Endothelial cell (in vitro differentiated cells): ENCODE data around the gene SNTA1. TPM values are rescaled to one million over a fixed set of nuclear protein-coding genes. Genes with fewer than 3 reads are reported as not detected.

ENCODE experiments used
- DNase-seq: peaks from one replicate; pipeline ENCODE4 v3.0.0; 2021; ENCODE audit warnings: low spot score
- H3K27ac Mint-ChIP-seq: one replicate; pipeline ENCODE4 v1.8.0; 2021; ENCODE audit warnings: mixed read lengths, inconsistent platforms; ENCODE audit not compliant: unreplicated experiment
- H3K27me3 Mint-ChIP-seq: one replicate; pipeline ENCODE4 v1.8.0; 2021; ENCODE audit warnings: mild to moderate bottlenecking, moderate library complexity, mixed read lengths, inconsistent platforms; ENCODE audit not compliant: unreplicated experiment
- H3K36me3 Mint-ChIP-seq: one replicate; pipeline ENCODE4 v1.8.0; 2021; ENCODE audit warnings: mild to moderate bottlenecking, low read depth, mixed read lengths, inconsistent platforms; ENCODE audit not compliant: unreplicated experiment
- H3K4me1 Mint-ChIP-seq: one replicate; pipeline ENCODE4 v1.8.0; 2021; ENCODE audit warnings: mild to moderate bottlenecking, mixed read lengths, inconsistent platforms; ENCODE audit not compliant: unreplicated experiment
- H3K4me3 Mint-ChIP-seq: one replicate; pipeline ENCODE4 v1.8.0; 2021; ENCODE audit warnings: mild to moderate bottlenecking, mixed read lengths, inconsistent platforms; ENCODE audit not compliant: unreplicated experiment
- H3K9me3 Mint-ChIP-seq: one replicate; pipeline ENCODE4 v1.8.0; 2021; ENCODE audit warnings: mixed read lengths, inconsistent platforms; ENCODE audit not compliant: unreplicated experiment
- total RNA-seq: library from RNA; stranded (reverse); fragmentation: NEBNext Ultra II Directional; extraction: Animal tissue kit (Norgen Biotek cat#: 25700); gene quantifications from one replicate; pipeline ENCODE4 v1.2.1, GENCODE V29; 2021; ENCODE audit not compliant: unreplicated experiment
- TF ChIP-seq, protein P1 (sequence below): fragments of 200-600 bp; sonication (generic); IDR thresholded peaks from one replicate; pipeline ENCODE4 v1.5.0; 2021; ENCODE audit warnings: antibody characterized with exemption; ENCODE audit not compliant: unreplicated experiment

Gene SNTA1
- total RNA-seq, 1 donor from 2014 or later = 1.6 TPM

DNA sequence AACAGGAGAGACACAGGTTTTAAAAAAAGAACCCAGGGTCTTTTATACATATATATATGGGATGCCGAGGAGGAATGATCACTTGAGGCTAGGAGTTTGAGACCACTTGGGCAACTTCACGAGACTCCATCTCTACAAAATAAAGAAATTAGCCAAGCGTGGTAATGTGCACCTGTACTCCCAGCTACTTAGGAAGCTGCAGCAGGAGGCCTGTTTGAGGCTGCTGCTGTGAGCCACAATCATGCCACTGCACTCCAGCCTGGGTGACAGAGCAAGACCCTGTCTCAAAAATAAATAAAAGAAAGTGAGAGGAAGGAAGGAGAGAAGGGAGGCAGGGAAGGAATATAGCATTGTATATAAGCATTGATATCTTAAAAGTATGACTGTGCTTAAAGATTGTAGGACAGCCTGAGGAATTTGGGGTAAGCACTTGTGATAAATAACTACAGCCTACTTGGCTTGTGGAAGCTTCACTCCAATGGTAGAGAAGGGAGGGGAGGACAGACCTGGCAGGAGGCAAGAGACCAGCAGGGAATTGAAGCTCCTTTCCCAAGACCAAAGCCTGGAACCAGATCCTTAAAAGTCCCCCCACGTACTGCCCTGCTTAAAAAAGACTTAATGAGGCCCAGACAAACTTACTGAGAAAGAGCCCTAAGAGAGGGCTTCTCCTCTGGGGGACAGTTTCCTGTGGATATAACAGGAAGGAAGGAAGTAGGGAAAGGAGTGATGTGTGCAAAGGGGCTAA lies 2.5 kb upstream of the SNTA1 start:
- peaks cover 8% of the 10 kb centered on the region for H3K27me3 Mint-ChIP-seq
- H3K4me3 Mint-ChIP-seq = no peak overlapping the region
- peaks cover 9% of the 10 kb centered on the region for H3K4me1 Mint-ChIP-seq
- peaks cover 5% of the 10 kb centered on the region for H3K9me3 Mint-ChIP-seq
- H3K27ac Mint-ChIP-seq = no peak overlapping the region
- peaks cover 4% of the 10 kb centered on the region for H3K36me3 Mint-ChIP-seq
- TF ChIP-seq, protein P1, sequence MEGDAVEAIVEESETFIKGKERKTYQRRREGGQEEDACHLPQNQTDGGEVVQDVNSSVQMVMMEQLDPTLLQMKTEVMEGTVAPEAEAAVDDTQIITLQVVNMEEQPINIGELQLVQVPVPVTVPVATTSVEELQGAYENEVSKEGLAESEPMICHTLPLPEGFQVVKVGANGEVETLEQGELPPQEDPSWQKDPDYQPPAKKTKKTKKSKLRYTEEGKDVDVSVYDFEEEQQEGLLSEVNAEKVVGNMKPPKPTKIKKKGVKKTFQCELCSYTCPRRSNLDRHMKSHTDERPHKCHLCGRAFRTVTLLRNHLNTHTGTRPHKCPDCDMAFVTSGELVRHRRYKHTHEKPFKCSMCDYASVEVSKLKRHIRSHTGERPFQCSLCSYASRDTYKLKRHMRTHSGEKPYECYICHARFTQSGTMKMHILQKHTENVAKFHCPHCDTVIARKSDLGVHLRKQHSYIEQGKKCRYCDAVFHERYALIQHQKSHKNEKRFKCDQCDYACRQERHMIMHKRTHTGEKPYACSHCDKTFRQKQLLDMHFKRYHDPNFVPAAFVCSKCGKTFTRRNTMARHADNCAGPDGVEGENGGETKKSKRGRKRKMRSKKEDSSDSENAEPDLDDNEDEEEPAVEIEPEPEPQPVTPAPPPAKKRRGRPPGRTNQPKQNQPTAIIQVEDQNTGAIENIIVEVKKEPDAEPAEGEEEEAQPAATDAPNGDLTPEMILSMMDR = no peak
- DNase-seq = no peak

DNA sequence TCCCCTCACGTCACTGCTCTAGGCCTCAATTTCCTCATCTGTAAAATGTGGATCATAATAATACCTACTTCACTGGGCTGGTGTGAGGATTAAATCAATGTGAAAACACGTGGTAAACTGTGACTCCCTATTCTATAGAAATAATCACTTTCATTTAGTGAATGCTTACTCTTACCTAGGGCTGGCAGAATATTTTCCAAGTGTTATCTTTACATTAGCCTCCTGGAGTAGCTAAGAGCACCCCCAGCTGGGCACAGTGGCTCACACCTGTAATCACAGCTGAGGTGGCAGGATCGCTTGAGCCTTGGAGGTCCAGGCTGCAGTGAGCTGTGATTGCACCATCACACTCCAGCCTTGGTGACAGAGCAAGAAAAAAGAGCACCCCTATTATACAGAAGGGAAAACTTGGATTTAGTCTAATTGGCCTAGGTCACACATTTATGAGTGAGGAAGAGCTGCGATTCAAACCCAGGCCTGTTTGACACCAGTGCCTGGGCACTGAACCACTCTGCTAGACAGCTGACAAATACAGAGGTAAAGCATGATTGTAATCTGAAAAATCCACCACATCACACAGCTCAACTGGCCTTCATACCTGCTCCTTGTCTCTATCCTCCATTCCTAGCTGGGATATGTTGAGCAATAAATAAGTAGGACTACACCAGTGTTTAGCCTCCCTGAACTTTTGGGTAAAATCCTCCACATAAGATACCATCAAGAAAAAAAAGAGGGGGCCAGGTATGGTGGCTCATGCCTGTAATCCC lies 1.4 kb upstream of the SNTA1 start:
- peaks cover 8% of the 10 kb centered on the region for H3K27me3 Mint-ChIP-seq

DNA sequence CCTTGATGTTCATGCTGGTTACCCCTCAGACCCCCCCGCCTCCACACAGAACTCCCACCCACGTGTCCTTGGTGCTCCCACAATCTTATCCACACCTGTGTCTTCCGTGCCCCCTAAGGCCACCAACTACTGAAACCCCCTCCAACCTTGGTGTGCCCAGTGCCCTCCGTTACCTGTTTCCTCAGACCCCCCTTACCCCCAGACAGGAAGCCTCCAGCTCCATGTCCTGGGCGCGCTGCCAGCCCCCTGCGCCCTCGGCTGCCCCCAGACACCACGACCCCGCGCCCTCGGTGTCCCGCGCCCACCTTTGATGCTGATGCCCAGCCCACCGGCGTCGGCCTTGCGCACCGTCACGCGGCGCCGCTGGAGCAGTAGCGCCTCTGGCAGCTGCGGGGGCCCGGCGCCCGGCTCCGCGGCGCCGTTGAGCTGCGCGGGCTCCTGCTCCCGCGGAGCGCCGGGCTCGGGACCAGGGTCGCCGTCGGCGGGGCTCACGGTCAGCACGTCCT lies 504 bp downstream of the SNTA1 start:
- H3K4me1 Mint-ChIP-seq = peaks cover 9% of the 10 kb centered on the region
- H3K27ac Mint-ChIP-seq = no peak overlapping the region
- H3K27me3 Mint-ChIP-seq = peaks cover 8% of the 10 kb centered on the region
- no peaks in the 10 kb centered on the region for H3K9me3 Mint-ChIP-seq
- no peaks in the 10 kb centered on the region for H3K36me3 Mint-ChIP-seq
- H3K4me3 Mint-ChIP-seq = peak overlapping the region; percentile 81
- peak; percentile 27 for DNase-seq
- TF ChIP-seq, protein P1 = no peak

More for the DNA sequence above, 1.4 kb upstream of the SNTA1 start:
- no peak overlapping the region for H3K27ac Mint-ChIP-seq
- no peak for DNase-seq
- H3K4me1 Mint-ChIP-seq = peaks cover 9% of the 10 kb centered on the region
- H3K4me3 Mint-ChIP-seq = peak overlapping the region; percentile 82
- peaks cover 4% of the 10 kb centered on the region for H3K36me3 Mint-ChIP-seq
- TF ChIP-seq, protein P1 = no peak
- H3K9me3 Mint-ChIP-seq = peaks cover 5% of the 10 kb centered on the region

DNA sequence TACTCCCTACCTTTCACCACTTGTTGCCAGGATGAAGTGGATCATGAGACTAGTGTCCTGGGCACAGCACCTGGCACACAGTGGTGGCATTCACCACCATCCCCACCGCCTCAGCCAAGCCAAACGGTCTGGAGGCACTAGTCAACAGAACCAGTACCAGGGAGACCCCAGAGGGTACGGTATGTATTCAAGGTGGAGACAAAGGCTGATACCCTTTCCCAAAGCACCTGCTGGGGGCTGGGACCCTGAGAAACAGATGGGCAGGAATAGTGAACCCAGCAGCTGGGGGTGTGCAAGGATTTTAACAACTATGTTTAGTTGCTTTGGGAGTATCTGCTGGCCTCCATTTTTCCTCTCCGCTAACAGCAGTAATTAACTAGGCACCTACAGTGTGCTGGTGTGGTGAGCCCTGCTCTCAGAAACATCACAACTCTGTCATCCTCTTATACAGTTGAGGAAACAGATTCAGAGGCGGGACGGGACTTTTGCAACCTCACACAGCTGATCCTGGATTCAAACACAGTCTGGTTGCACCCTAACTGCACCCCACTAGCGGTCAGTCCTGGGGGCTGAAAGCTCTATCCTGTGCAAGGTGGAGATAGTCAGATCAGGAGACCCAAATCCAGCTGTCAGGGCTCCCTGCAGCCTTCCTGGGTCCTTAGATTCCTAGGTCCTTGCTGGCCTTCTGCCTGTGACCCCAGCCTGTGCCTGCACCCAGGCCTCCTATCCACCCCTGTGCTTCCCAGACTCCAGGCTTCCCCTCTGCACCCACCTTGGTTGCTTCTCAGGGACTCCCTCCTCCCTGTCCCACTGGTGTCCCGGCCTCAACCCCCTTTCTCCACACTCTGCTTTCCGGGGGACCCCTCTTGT lies 1.2 kb downstream of the SNTA1 start:
- TF ChIP-seq, protein P1 = no peak
- H3K4me3 Mint-ChIP-seq = peak overlapping the region; percentile 81
- H3K36me3 Mint-ChIP-seq = no peaks in the 10 kb centered on the region
- DNase-seq = no peak
- peaks cover 9% of the 10 kb centered on the region for H3K4me1 Mint-ChIP-seq
- H3K27ac Mint-ChIP-seq = no peak overlapping the region
- peaks cover 8% of the 10 kb centered on the region for H3K27me3 Mint-ChIP-seq
- H3K9me3 Mint-ChIP-seq = no peaks in the 10 kb centered on the region
